Measurements from ENCODE around the gene NBL1.

DNA sequence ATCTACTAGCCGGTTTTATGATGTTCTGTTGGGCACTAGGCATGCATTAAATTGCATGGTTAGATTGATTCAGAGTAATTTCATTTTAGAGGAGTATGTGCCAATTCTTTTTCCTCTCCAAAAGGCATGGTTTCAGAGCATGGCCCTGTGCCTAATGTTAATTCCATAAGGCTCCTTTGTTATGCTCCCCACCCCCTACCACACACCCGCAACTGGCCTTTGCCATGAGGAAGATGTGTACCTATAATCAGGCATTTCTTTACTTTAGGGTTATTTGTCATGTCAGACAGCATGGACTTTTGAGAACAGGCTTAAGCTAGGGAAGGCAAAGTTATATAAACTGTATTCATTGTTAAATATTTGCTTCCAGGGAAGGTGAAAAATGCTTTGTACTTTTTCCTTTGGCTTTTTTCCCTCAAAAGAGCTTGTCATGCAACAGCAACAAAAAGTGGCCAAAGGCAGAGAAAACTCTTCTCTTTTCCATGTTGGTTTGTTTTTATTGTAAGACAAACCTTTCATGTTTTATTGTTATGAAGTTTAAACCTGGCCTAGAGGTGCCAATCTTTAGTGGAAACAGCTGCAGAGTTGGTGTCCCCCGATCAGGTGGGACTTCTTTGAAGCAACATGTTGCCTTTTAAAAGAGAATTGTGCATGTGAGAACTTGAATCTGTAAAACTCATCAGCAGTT lies 24.3 kb upstream of the NBL1 start:
- TF ChIP-seq, protein P1, sequence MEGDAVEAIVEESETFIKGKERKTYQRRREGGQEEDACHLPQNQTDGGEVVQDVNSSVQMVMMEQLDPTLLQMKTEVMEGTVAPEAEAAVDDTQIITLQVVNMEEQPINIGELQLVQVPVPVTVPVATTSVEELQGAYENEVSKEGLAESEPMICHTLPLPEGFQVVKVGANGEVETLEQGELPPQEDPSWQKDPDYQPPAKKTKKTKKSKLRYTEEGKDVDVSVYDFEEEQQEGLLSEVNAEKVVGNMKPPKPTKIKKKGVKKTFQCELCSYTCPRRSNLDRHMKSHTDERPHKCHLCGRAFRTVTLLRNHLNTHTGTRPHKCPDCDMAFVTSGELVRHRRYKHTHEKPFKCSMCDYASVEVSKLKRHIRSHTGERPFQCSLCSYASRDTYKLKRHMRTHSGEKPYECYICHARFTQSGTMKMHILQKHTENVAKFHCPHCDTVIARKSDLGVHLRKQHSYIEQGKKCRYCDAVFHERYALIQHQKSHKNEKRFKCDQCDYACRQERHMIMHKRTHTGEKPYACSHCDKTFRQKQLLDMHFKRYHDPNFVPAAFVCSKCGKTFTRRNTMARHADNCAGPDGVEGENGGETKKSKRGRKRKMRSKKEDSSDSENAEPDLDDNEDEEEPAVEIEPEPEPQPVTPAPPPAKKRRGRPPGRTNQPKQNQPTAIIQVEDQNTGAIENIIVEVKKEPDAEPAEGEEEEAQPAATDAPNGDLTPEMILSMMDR (conservative IDR thresholded peaks at IDR 0.05; ENCODE audit: low read depth, low read length): no peak
- TF ChIP-seq EZH2 (IDR thresholded peaks at IDR 0.05; ENCODE audit: low read length, unreplicated experiment) (no peak), EZH2phosphoT487 (IDR thresholded peaks at IDR 0.05; ENCODE audit: borderline replicate concordance, low read length) (no peak)

Data from PC-3 (cell line).